Suprapubic skin (tissue), 3 donors: ENCODE results near the gene ATXN7L1.

Experiments
- POLR2AphosphoS5 ChIP-seq, 3 donors: sonication (generic); formaldehyde crosslinking; IDR thresholded peaks; one replicate each; pipeline ENCODE4 v1.6.1; 2017; ENCODE audit warnings: antibody characterized with exemption in 3 of 3
- TF ChIP-seq, protein P1 (sequence below), 2 donors: fragments of 200-600 bp in 1 of 2; fragments of 450-650 bp in 1 of 2; sonication (generic) in 1 of 2; IDR thresholded peaks; one replicate each; pipeline ENCODE4 v1.5.1; 2016 to 2019; ENCODE audit warnings: antibody characterized with exemption in 2 of 2, mild to moderate bottlenecking in 1 of 2, moderate library complexity in 1 of 2

DNA sequence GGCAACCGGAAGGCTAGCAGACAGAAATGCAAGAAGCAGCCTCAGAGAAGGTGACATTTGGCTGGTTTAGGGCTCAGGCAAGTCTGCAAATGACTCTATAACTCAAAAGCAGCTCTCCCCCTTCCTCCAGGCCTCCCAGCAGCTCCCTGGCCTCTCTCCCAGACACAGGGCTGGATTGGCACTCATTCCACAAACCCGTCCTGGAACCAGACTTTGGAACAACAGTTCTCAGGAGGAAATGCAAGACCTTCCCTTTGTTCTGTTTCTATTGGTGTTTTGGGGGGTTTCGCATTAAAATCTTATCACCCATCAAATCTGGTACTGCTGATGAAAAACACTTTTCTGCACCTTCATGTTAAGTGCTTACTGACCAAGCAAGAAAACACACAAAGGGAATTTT lies 254.8 kb downstream of the ATXN7L1 start:
- TF ChIP-seq, protein P1, sequence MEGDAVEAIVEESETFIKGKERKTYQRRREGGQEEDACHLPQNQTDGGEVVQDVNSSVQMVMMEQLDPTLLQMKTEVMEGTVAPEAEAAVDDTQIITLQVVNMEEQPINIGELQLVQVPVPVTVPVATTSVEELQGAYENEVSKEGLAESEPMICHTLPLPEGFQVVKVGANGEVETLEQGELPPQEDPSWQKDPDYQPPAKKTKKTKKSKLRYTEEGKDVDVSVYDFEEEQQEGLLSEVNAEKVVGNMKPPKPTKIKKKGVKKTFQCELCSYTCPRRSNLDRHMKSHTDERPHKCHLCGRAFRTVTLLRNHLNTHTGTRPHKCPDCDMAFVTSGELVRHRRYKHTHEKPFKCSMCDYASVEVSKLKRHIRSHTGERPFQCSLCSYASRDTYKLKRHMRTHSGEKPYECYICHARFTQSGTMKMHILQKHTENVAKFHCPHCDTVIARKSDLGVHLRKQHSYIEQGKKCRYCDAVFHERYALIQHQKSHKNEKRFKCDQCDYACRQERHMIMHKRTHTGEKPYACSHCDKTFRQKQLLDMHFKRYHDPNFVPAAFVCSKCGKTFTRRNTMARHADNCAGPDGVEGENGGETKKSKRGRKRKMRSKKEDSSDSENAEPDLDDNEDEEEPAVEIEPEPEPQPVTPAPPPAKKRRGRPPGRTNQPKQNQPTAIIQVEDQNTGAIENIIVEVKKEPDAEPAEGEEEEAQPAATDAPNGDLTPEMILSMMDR (IDR thresholded peaks at IDR 0.05) = no peak
- TF ChIP-seq POLR2AphosphoS5 (IDR thresholded peaks at IDR 0.05) = no peak
